Stimulated activated CD4-positive, alpha-beta T cell treated with anti-CD3 and anti-CD28 coated beads, TNF-alpha, amount 100 ng/mL, for 1 hour (primary cell): Measurements from ENCODE around the gene RSPO4.
"Not testable (repeated sequence)": the region's sequence is repeated elsewhere in the genome, so short reads cannot be mapped to it uniquely, and the experiment has no call there.

Experiments used
- DNase-seq, 3 donors: peaks; one replicate each; pipeline ENCODE4 v3.0.0-alpha.2; 2020; ENCODE audit warnings: low read depth in 3 of 3, low spot score in 1 of 3

RSPO4 gene

DNA sequence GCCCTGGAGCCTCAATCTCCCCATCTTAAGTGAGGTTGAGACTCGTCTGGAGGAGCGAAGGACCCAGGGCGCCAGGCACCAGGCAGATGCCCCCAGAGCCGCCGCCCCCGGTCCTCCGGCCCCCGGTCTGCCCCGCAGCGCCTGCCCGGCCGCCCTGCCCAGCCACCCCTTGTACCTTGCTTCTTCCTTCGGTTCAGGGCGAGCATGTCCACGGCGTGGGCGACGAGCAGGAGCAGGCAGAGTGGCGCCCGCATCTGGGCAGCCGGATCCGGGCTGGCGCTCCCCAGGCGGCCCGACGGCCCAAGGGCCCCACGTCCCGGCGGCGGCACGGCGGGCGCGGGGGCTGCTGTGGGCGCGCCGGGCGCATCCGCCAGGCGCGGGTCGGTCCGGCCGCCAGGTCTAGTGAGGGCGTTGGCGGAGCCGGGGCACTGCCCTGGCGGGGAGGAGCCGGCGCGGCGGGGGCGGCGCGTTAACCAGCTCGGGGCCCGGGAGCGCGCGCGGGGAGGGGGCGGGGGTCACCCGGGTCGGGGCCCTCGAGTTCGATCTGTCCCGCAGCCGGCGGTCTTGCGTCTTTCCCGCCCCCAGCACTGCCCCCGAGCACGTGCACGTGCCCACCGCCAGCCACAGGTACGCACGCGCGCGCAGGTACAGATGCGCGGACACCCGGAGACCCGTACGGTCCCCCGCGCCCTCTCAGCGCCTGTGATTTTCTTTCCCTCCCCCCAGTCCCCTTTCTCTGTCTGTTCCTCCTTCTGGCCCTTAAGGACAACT is at the start of gene RSPO4:
TSS of gene RSPO4 (minus strand) at position 401 of the 771 bp plus-strand sequence. CDS start at position 254, 147 bp downstream.
- no peak for DNase-seq

DNA sequence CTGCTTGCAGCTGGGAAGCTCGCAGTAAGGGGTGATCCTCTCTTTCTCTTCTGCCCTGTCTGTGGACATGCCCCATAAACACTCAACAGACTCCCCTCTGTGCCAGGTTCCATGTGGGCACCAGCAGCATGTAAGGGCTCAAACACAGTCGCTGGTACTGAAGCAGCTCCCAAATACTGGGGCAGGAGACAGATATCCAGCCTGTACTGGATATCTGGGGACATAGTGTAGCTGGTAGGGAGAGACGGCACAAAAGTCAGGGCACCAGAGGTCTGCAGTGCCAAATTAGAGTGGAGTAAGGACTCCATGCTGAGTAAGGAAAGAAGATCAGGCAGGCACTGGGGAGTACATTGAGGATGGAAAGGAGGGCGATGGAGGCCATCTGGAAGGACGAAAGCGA is 48.3 kb upstream of the RSPO4 start:
- DNase-seq, result no peak

DNA sequence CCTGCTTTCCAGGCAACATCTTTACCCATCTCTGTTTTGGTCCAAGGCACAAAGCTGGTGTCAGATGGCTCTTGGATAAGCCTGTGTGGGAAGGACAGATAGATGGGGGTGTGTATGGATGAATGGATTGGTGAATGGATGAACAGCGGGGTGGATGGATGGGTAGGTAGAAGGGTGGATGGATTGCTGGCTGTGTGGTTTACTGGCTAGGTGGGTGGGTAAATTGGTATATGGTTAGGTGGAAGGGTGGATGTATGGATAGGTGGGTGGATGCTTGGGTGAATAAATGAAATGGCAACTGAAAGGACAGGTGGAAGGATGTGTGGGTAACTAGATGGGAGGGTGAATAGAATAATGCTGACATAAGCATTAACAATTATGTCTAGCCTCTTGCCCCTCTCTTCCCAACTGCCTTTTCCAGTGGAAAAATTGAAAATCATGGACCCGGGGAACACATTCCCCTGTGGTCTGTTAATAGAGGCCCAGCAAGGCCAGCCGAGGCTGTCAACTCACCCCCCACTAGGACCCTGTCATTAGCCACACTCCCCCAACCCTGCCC is 43.8 kb upstream of the RSPO4 start:
- DNase-seq, result no peak

DNA sequence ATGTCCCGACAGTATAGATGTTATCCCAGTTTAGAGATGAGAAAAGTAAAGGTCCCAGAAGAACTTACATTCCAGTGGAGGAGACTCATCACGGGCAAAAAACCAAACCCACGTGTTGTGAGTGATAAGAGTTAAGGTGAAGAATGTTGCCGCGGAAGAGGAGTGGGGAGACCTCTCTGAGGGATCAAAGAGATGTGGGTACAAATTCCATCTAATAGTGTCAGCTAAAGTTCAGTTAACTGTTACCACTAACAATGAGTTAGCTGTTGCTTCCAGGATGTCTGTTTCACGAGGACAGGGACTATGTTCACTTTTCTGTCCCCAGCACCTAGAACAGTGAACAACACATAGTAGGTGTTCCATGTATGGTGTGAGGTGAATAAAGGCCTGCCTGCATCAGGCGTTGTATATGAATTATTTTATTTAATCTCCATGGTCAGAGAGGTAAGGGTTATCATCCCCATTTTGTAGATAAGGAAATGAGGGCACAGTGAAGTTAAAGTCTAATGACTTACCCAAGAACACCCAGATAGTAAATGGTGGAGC is 39.8 kb upstream of the RSPO4 start:
- DNase-seq, result no peak

DNA sequence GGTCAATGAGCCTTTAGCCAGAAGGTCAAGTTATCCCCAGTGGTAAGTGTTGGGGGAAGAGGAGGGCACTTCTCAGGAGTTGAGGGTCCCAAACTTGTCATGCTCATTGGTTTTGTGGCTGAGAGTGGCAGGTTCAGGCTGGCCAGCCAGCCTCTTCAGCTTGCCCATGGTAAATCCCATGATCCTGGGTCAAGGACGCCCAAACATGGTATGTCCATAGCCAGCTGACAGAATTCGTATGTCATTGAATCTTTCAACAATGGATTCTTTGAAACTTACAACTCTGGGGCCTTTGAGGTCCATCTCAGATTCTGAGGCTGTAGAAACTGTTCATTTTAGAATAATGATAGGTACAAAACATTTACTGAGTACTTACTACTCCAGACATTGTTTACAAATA is 36.1 kb upstream of the RSPO4 start:
- DNase-seq, result no peak

DNA sequence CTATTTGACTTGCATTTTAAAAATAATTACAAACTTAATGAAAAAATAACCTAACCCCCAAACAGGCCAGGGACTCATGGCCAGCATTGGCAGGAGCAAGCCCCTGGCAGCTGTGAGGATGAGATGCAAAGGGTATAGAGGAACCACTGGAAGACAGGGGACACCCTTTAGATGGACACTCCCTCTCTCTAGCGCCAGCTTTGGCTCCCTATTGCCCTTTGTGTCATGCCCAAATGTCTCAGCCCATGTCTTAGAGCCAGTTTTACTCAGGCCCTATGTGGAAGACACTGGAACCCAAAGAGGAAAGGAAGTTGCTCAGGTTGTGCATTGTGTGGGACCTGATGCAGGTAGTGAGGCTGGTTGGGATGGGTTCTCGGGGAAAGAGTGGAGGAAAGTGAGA is 34.9 kb upstream of the RSPO4 start:
- DNase-seq, result no peak

DNA sequence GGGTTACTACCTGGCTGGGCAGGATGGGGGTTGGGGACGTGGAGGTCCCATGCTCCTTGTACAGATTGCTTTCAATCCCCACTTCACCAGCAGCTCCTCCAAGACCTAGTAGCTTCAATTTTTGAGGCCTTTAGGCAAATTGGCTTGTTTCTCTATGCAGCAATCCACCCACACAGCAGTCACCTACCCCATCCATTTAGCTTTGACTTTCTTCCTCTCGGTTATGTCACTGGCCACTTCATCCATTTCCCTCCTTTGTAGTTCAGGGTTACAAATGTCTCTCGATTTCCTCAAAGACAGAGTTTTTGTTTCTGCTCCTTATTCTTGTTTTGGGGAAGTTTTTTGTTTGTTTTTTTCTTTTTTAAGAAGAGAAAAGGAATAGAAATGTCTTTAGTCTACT is 33.4 kb upstream of the RSPO4 start:
- no peak for DNase-seq

DNA sequence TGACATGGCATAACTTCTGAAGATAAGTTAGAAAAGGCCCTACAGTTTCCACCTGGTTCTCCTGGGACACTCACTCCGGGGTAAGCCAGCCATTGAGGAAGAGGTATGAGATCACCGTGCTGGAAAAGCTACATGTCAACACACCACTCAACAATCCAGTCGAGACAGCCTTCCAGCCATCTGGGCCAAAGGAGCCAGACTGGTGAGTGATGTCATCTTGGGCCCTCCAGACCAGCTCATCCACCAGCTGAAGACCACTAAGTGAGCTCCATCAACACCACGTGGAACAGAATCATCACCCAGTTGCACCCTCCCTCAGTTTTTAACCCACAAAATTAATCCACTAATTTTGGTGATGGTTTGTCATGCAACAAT is 32.3 kb upstream of the RSPO4 start:
- no peak for DNase-seq

DNA sequence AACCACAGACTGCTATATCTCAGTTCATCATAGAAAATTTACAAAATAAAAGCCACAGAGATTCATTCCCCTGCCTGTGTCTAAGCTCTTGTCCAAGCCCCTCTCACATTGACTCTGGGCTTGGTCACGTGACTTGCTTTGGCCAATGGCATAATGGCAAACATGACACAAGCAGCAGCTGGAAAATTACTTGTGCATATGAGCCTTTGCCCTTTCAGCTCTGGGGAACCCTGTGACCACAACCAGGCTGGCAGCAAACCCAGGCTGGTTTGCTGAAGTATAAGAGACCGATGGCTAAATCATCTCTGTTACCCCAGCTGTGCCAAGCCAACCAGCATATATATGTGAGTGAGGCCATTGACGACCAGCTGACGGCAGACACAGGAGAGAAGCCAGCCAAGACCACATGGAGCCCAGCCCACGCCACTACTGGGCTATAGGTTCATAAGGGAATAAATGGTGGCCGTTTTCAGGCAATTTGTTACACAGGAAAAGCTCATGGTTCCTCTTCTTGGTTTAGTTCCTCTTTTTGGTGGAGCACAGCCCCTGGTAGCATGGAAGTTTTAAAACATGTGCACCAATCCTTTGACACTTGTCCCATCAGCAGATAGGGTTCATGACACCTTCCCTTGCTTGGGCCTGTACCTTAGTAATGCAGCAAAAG is 31.8 kb upstream of the RSPO4 start:
- DNase-seq, result no peak

DNA sequence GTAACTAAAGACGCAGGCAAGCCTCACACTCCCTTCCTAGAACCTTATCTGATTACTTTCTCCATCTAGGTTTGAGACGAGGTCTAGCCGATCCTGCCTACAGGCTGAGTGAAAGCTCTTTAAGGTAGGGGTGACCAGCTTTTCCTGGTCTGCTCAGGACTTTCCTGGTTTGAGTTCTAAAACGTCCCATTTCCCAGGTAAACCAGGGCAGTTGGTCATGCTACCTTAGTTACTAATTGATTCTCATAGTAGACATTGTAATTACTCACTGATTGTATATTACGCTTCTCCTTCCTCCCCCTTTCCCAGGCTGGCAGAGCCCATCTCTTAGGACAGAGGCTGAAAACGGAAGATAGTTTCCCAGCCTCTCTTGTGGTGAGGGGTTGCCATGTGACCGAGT is 27.9 kb upstream of the RSPO4 start:
- no peak for DNase-seq

DNA sequence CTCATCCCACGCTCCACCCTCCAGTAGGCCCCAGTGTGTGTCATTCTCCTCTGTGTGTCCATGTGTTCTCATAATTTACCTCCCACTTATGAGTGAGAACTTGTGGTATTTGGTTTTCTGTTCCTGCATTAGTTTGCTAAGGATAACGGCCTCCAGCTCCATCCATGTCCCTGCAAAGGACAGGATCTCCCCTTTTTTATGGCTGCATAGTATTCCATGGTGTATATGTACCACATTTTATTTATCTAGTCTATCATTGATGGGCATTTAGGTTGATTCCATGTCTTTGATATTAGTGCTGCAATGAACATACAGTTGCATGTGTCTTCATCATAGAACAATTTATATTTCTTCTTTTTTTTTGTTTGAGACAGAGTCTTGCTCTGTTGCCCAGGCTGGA is 24.1 kb upstream of the RSPO4 start:
- DNase-seq, result not testable (repeated sequence)

DNA sequence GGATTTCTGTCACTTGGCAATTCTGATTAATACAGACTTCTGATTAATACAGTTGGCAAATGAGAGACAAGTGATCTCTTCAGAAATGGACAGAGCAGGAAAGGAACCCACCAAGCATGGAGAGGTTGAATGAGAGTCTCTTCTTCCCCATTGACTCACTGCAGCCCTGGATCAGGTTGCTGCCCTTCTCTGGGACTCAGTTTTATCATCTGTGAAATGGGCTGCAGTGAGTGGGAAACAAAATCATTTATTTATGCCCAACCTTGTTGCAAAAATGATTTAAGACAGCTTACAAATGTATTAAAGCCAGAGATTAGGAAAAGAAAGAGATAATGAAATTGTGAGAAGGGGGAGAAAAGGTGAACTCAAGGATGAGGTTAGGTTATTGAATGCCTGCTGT is 20.8 kb upstream of the RSPO4 start:
- DNase-seq, result no peak

DNA sequence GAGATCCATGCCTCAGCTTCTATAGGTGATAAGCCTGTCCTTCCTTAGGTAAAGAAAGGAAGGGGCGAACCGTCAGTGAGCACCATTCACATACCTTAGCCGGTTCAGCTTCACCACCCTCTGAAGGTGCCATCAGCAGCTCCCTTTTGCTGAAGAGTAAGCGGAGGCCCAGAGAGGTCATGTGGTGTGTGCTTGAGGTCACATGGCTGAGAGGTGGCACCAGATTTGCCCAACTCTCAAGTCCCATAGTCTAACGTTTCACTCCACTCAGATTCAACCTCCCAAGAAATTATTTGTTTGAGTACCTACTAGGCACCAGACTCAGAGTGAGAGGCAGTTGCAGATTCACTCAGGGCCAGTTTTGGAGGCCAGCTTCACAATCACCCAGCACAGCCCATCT is 18.5 kb upstream of the RSPO4 start:
- DNase-seq, result no peak

DNA sequence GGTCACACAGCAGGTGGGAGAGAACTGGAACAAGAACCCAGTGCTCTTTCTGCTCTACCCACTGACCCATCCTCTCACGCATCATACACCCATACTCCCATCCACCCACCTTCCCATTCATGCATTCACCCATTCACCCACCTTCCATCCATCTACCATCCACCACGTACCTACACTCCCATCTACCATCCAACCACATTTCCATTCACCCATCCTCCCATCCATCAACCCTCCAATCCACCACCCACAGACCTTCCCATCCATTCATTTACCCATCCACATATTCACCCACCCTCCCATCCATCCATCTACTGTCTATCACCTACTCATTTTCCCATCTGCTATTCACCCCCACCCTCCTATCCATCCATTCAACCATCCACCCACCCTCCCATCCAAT is 17.2 kb upstream of the RSPO4 start:
- DNase-seq, result no peak

DNA sequence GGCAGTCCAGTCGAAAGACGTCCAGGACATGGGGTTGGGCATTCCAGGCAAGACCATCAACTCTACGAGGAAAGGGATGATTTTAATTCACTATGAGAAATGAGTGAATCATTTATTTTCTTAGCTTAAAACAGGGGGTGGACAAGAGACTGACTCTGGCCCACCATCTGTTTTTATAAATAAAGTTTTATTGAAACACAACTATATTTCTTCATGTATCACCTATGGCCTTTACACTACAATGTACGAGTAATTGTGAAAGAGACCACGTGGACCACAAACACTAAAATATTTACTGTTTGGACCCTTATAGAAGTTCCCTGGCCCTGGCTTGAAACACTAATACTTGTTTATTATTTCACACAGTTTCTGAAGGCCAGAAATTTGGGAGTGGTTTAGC is 15.6 kb upstream of the RSPO4 start:
- no peak for DNase-seq

DNA sequence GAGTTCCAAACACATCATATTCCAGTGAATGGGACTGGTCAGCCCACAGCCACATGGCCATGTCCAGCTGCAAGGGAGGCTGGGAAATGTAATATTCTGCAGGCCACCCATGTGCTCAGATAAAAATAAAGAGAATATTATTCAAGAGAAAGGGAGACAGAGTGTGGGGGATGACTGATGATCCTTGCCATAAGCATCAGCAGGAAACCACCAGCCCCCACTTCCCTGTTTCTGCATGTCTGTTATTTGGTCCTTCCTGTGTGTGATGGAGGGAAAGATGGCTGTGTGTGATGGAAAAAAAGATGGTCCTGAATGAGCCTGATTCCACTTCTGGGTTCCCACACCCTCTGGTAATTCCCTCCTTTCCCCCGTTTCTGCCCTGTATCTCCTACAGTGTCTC is 13.1 kb upstream of the RSPO4 start:
- no peak for DNase-seq

DNA sequence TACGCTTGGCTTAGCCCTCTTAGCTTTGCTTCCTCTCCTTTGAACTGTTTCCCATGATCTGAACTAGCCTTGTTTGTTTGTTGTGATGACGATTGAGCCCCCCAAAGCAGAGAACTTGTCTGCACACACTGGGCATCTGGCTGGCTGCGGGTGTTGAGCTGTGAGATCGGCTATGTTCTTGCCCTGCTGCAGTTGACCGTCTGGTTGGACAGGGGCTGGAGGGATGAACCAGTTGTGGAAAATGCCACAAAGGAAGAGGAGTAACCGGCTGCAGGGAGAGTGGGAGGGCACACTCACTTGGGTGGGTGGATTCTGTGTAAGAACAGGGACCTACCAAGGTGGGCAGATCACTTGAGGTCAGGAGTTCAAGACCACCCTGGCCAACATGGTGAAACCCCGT is 12.4 kb upstream of the RSPO4 start:
- DNase-seq, result no peak

DNA sequence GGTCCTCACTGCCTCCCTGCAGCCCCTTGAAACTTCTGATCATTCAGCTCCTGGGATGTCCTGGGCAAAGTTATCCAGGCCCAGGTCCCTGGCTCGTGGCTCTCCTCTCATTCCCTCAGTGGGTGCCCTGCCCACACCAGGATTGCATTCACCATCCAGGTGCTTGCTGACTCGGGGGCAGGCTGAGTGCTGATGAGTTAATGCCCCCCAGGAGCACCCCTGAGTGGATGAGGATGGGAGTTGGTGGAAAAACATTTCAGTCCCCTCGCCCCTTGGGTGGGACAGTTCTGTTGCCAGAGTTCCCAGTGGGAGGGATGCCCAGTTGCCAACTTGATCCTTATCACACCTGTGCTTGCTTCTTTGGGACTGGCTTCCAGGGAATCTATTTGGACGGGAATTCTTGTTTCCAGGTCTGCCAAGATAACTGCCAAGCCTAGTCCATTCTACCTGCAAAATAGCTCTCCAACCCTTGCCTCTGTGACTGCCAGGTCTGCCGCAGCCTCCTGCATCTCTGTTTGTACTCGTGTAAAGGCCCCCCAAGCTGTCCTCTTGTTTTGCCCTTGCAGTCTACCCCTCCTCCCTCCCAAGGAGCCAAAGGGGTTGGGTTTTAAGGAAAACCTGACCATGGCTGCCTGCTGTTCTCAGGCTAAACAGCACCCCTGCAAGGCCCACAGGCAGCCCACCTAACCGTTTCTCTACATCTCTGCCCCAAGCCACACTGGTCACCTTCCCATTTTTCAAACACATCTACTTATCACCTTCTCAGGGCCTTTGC is 11.6 kb upstream of the RSPO4 start:
- no peak for DNase-seq

DNA sequence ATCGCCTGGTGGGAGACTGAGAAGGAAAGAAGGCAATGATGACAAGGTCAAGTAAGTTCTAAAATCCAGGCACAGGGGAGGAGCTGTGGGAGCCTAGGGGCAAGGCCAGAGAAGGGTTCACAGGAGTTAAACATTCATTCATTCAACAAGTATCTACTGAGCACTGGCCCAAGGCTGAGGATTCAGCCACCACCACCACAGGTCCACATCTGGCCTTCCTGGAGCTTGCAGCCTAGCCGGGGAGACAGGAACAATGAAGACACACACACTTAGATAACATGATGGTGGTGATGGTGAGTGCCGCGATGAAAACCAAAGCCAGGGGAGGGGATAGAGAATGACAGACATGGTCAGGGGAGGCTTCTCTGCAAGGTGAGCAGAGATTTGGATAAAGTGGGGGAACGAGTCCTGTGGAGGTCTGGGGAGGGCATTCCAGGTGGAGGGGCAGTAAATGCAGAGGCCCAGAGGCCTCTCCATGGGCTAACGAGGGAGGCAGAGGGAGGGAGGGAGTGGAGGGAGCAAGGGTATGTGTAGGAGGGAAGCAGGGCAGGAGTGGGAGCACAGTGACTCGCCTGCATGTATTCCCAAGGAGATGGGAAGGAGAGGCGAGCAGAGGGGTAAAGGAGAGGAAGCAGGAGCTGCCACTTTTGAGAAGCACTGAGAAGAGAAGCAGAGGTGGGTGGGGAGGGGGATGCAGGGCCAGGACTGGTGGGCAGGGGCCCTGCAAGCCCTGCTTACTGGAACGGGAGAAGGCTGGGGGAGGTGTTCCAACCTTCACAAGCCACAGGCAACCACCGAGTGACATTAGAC is 10.5 kb upstream of the RSPO4 start:
- DNase-seq, result no peak

DNA sequence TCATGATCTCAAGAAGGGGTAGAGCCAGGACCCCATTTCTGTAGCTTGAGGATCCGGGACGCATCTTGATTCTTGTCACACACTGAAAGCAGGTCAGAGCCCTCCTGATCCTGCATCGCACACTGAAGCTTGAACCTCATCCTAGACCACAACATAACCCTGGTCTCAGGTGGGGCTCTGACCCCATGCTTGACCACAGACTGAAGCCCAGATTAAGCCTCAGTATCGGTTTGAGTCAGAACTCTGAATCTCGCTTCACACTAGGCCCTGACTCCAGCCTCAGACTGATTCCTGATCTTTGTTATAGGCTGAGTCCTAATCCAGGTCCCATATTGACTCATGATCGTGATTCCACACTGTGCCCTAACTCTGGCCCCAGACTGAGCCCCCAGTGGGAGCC is 8.5 kb upstream of the RSPO4 start:
- DNase-seq, result no peak
